GM12873 (cell line): ENCODE measurements around the gene NTHL1.

Source experiments
- TF ChIP-seq, protein P1 (sequence below): IDR thresholded peaks from 2 replicates; pipeline ENCODE4 v1.5.1; 2012; ENCODE audit warnings: low read depth, mild to moderate bottlenecking, moderate library complexity, low read length, control low read depth; ENCODE audit not compliant: insufficient read depth; ENCODE audit errors: missing control alignments

Gene NTHL1

DNA sequence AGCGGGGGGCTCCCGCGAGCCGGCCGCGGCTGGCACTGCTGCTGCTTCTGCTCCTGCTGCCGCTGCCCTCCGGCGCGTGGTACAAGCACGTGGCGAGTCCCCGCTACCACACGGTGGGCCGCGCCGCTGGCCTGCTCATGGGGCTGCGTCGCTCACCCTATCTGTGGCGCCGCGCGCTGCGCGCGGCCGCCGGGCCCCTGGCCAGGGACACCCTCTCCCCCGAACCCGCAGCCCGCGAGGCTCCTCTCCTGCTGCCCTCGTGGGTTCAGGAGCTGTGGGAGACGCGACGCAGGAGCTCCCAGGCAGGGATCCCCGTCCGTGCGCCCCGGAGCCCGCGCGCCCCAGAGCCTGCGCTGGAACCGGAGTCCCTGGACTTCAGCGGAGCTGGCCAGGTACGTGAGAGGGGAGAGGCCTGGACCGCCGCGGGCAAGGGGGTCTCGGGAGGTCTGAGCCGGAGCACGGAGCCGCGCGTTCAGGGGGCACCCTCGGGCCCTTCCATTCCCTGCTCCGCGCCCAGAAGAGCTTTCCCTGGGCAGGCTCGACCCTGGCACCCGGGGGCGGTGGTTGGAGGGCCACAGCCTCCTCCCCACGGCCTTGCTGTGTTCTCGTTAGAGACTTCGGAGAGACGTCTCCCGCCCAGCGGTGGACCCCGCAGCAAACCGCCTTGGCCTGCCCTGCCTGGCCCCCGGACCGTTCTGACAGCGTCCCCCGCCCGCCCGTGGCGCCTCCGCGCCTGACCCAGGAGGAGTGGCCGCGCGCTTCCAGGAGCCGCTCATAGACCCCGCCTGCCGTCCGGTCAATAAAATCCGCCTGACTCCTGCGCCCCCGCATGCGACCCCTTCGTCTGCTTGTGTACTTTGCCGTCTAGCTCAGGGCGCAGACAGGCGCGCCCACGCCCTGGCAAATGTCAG, 27.5 kb downstream of the NTHL1 start:
- TF ChIP-seq, protein P1, sequence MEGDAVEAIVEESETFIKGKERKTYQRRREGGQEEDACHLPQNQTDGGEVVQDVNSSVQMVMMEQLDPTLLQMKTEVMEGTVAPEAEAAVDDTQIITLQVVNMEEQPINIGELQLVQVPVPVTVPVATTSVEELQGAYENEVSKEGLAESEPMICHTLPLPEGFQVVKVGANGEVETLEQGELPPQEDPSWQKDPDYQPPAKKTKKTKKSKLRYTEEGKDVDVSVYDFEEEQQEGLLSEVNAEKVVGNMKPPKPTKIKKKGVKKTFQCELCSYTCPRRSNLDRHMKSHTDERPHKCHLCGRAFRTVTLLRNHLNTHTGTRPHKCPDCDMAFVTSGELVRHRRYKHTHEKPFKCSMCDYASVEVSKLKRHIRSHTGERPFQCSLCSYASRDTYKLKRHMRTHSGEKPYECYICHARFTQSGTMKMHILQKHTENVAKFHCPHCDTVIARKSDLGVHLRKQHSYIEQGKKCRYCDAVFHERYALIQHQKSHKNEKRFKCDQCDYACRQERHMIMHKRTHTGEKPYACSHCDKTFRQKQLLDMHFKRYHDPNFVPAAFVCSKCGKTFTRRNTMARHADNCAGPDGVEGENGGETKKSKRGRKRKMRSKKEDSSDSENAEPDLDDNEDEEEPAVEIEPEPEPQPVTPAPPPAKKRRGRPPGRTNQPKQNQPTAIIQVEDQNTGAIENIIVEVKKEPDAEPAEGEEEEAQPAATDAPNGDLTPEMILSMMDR = no peak

DNA sequence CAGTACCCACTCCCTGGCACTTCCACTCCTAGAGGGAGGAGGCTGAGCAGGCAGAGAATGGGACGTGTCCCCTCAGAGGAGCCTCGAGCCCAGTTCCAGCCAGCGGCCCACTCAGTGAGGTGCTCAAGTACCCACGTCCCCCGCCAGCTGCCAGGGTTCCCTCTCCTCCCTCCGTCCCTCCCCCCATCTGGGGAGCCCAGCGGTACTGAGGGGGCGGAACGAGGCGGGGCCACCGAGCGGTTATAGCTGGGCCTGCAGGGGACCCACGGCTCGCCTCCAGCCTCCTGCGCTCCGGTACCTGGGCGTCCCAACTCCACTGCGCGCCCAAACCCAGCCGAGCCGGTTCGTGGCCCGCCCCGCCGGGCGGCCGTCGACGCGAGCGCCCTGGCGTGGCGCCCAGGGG, 28.1 kb downstream of the NTHL1 start, which contains the start of gene NPW:
Gene NPW, plus strand, starts transcription at position 268 of the 403 bp plus-strand sequence.
- TF ChIP-seq, protein P1 = no peak

DNA sequence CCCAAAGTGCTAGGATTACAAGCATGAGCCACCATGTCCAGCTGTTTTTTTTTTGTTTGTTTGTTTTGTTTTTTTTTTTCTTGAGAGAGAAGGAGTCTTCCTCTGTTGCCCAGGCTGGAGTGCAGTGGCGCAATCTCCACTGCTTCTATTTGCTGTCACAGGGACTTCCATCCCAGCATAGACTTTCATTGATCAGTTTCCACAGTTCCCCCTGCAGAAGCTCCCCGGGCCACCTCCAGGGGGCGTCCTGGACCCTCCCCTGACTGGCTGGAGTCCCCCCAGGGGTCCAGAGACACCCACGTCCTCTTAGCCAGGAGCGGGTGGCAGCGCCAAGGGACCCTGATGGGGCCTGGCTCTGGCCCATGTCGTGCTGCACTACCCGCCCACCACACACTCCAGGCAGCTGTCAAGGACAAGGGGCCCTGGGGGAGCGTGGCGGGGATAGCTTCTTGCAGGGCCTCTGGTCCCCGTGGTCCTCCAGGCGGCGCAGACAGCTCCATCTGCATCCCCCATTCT, 31.2 kb downstream of the NTHL1 start:
- TF ChIP-seq, protein P1 = peak; percentile 60

DNA sequence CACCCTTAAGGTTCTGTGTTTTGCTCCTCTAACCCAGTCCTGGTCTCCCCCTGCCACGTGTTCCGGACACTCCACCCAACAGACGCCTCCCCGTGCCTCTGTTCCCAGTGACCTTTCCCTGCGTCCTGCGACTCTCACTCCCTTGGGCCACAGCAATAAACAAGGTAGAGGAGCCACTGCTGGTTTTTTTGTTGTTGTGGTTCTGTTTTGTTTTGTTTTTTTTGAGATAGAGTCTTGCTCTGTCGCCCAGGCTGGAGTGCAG, 31.8 kb downstream of the NTHL1 start:
- TF ChIP-seq, protein P1 = no peak

DNA sequence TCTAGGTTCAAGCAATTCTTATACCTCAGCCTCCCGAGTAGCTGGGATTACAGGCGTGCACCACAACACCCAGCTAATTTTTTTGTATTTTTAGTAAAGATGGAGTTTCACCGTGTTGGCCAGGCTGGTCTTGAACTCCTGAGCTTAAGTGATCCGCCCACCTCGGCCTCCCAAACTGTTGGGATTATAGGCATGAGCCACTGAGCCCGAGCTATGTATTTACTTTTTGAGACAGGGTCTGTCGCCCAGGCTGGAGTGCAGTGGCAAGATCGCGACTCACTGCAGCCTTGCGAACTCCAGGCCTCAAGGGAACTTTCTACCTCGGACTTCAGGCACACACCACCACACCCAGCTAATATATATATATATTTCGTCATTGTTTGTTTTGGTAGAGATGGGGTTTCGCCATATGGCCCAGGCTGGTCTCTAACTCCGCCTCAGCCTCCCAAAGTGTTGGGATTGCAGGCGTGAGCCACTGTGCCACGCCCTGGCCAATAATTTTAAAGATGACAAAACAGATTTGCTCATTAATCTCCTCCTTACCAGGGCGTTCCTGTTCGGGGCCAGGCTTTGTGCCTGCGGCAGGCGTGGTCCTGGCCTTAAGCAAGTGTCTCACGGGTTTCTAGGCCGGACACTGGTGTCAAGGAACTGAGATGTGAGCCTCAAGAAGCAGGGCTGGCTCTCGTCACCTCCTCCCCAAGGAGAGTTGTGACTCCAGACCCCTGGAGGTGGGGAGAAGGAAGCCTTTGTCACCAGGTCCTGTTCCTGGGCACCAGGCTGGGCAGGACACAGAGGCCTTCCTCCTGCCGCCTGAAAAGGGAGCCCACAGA, 32.3 kb downstream of the NTHL1 start:
- TF ChIP-seq, protein P1 = no peak

DNA sequence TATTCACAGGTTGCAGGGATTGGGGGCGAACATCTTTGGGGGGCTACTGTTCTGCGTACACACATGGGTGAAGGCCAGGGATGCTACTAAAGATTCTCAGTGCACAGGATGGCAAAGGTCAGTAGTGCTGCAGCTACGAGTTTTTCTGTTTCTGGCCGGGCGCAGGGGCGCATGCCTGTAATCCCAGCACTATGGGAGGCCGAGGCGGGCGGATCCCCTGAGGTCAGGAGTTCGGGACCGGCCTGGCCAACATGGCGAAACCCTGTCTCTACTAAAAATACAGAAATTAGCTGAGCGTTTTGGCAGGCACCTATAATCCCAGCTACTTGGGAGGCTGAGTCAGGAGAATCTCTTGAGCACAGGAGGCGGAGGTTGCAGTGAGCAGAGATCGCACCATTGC, 34.1 kb downstream of the NTHL1 start:
- TF ChIP-seq, protein P1 = no peak
